SKM-1 treated with dmso at 0.1 percent for 144 hours (cell line): Measurements from ENCODE around the gene GCN1.
"Not testable (repeated sequence)": the region's sequence is repeated elsewhere in the genome, so short reads cannot be mapped to it uniquely, and the experiment has no call there.

Experiments
- DNase-seq: peaks from one replicate; lab custom pipeline; 2025; ENCODE audit not compliant: unreplicated experiment; lab: John Stamatoyannopoulos, UW

Gene GCN1

GRCh38 chr12:120215766-120216735, 21.5 kb upstream of the GCN1 start:
- no peak for DNase-seq

- no peak for DNase-seq
These were observed 20.8 kb upstream of the GCN1 start for GRCh38 chr12:120215357-120215735.

- DNase-seq, result no peak
These were observed 20.3 kb upstream of the GCN1 start for GRCh38 chr12:120214626-120215356.

GRCh38 chr12:120213758-120214157, 19.2 kb upstream of the GCN1 start:
- no peak for DNase-seq

- not testable (repeated sequence) for DNase-seq
These were observed 18.7 kb upstream of the GCN1 start for GRCh38 chr12:120213182-120213581.

GRCh38 chr12:120212301-120212700, 17.8 kb upstream of the GCN1 start:
- DNase-seq, result no peak

GRCh38 chr12:120211904-120212283, 17.4 kb upstream of the GCN1 start:
- no peak for DNase-seq

- no peak for DNase-seq
These were observed 16.9 kb upstream of the GCN1 start for GRCh38 chr12:120211243-120211903.

- DNase-seq, result no peak
These were observed 15.3 kb upstream of the GCN1 start for GRCh38 chr12:120209851-120210250.

- no peak for DNase-seq
These were observed 12.7 kb upstream of the GCN1 start for GRCh38 chr12:120207227-120207626.

GRCh38 chr12:120206781-120207180, 12.3 kb upstream of the GCN1 start:
- not testable (repeated sequence) for DNase-seq

GRCh38 chr12:120206228-120206627, 11.7 kb upstream of the GCN1 start:
- DNase-seq, result no peak

GRCh38 chr12:120204171-120204570, 9.7 kb upstream of the GCN1 start:
- no peak for DNase-seq

GRCh38 chr12:120200364-120200800, 5.9 kb upstream of the GCN1 start:
- DNase-seq, result no peak

GRCh38 chr12:120199595-120200306, 5.2 kb upstream of the GCN1 start:
- no peak for DNase-seq

GRCh38 chr12:120199025-120199424, 4.5 kb upstream of the GCN1 start:
- DNase-seq, result no peak

- DNase-seq, result no peak
These were observed 3.0 kb upstream of the GCN1 start for GRCh38 chr12:120197542-120197887.

GRCh38 chr12:120196817-120197541, 2.5 kb upstream of the GCN1 start:
- DNase-seq, result not testable (repeated sequence)

- no peak for DNase-seq
These were observed 1.8 kb upstream of the GCN1 start for GRCh38 chr12:120196363-120196762.

GRCh38 chr12:120194226-120194533, 335 bp downstream of the GCN1 start:
- DNase-seq, result no peak
